MM.1S (cell line): ENCODE measurements around the gene SRSF5.

Source experiments
- DNase-seq: peaks from one replicate; pipeline ENCODE4 v3.0.0-alpha.2; 2015
- H2AFZ ChIP-seq: fragments of 300-600 bp; sonication (generic); 2 replicates; pipeline ENCODE4 v1.6.0; 2016; ENCODE audit warnings: antibody characterized with exemption, low read length
- H3F3A ChIP-seq: fragments of 300-600 bp; sonication (generic); 2 replicates; pipeline ENCODE4 v1.6.1; 2016; ENCODE audit warnings: mild to moderate bottlenecking, antibody characterized with exemption, low read length, moderate library complexity, mixed read lengths; ENCODE audit not compliant: insufficient read depth
- H3K27ac ChIP-seq: fragments of 300-600 bp; sonication (generic); 2 replicates; pipeline ENCODE4 v1.5.1; 2016; ENCODE audit warnings: mild to moderate bottlenecking, low read length
- H3K27me3 ChIP-seq: fragments of 300-600 bp; sonication (generic); replicated peaks from 2 replicates; pipeline ENCODE4 v1.6.0; 2016; ENCODE audit warnings: low read length; ENCODE audit not compliant: insufficient read depth
- H3K36me3 ChIP-seq: fragments of 300-600 bp; sonication (generic); replicated peaks from 2 replicates; pipeline ENCODE4 v1.6.1; 2016; ENCODE audit warnings: mild to moderate bottlenecking, low read length, mixed read lengths; ENCODE audit not compliant: insufficient read depth
- H3K4me1 ChIP-seq: fragments of 300-600 bp; sonication (generic); 2 replicates; pipeline ENCODE4 v1.6.1; 2016; ENCODE audit warnings: low read length, mixed read lengths
- H3K4me2 ChIP-seq: fragments of 300-600 bp; sonication (generic); 2 replicates; pipeline ENCODE4 v1.6.0; 2016; ENCODE audit warnings: low read depth, low read length
- H3K4me3 ChIP-seq: fragments of 300-600 bp; sonication (generic); 2 replicates; pipeline ENCODE4 v1.5.1; 2016; ENCODE audit warnings: low read length, mixed read lengths
- H3K79me2 ChIP-seq: fragments of 300-600 bp; sonication (generic); 2 replicates; pipeline ENCODE4 v1.6.1; 2016; ENCODE audit warnings: mixed run types, low read length, mixed read lengths
- H3K9ac ChIP-seq: fragments of 300-600 bp; sonication (generic); 2 replicates; pipeline ENCODE4 v1.6.1; 2016; ENCODE audit warnings: low read length, mixed read lengths
- H3K9me2 ChIP-seq: fragments of 300-600 bp; sonication (generic); replicated peaks from 2 replicates; pipeline ENCODE4 v1.6.1; 2016; ENCODE audit warnings: mild to moderate bottlenecking, low read length, mixed read lengths; ENCODE audit not compliant: insufficient read depth
- H3K9me3 ChIP-seq: fragments of 300-600 bp; sonication (generic); replicated peaks from 2 replicates; pipeline ENCODE4 v1.6.1; 2016; ENCODE audit warnings: mild to moderate bottlenecking, low read length, mixed read lengths; ENCODE audit not compliant: insufficient read depth
- H4K20me1 ChIP-seq: fragments of 300-600 bp; sonication (generic); 2 replicates; pipeline ENCODE4 v1.6.1; 2016; ENCODE audit warnings: mild to moderate bottlenecking, low read length, moderate library complexity, mixed read lengths; ENCODE audit not compliant: insufficient read depth
- CTCF ChIP-seq: fragments of 300-600 bp; sonication (generic); IDR thresholded peaks from 2 replicates; pipeline ENCODE4 v1.5.1; 2016; ENCODE audit warnings: antibody characterized with exemption, low read length, mixed read lengths
- EZH2 ChIP-seq: fragments of 300-600 bp; sonication (generic); optimal IDR thresholded peaks from 2 replicates; pipeline ENCODE3; 2017; ENCODE audit warnings: low read depth, mild to moderate bottlenecking, antibody characterized with exemption, low read length, mixed read lengths
- EZH2phosphoT487 ChIP-seq: fragments of 300-600 bp; sonication (generic); IDR thresholded peaks from 2 replicates; pipeline ENCODE4 v1.6.1; 2018; ENCODE audit warnings: antibody characterized with exemption, low read length

SRSF5 gene

GRCh38 chr14:69772082-69773017 lies 5.4 kb downstream of the SRSF5 start:
- no peak overlapping the region for H3K4me3 ChIP-seq
- H2AFZ ChIP-seq, result no peak overlapping the region
- peaks cover 3% of the 10 kb centered on the region; the same call in 1 of the 2 replicates for H4K20me1 ChIP-seq
- no peak overlapping the region for H3K4me2 ChIP-seq
- H3K27me3 ChIP-seq, result no peaks in the 10 kb centered on the region
- H3F3A ChIP-seq, result 0 out of 2 replicates have a peak, but pooled peaks cover 5% of the 10 kb centered on the region
- 0 out of 2 replicates have a peak, but pooled peaks cover 4% of the 10 kb centered on the region for H3K4me1 ChIP-seq
- no peaks in the 10 kb centered on the region for H3K9me2 ChIP-seq
- peaks cover 39% of the 10 kb centered on the region for H3K79me2 ChIP-seq
- no peak for DNase-seq
- TF ChIP-seq EZH2 (no peak), CTCF (no peak)
- H3K36me3 ChIP-seq, result peaks cover 30% of the 10 kb centered on the region
- no peak overlapping the region for H3K27ac ChIP-seq
- H3K9me3 ChIP-seq, result no peaks in the 10 kb centered on the region
- H3K9ac ChIP-seq, result no peak overlapping the region

- Histone ChIP-seq H3K4me1 (0 out of 2 replicates have a peak, but pooled peaks cover 3% of the 10 kb centered on the region), H4K20me1 (no peaks in the 10 kb centered on the region; the same call in 1 of the 2 replicates), H3K4me3 (no peak overlapping the region), H3K9me2 (no peaks in the 10 kb centered on the region), H3K9ac (no peak overlapping the region), H3K27ac (no peak overlapping the region), H3K27me3 (no peaks in the 10 kb centered on the region), H3K36me3 (peaks cover 25% of the 10 kb centered on the region), H3K79me2 (peaks cover 25% of the 10 kb centered on the region), H3K9me3 (no peaks in the 10 kb centered on the region), H3K4me2 (no peak overlapping the region), H3F3A (0 out of 2 replicates have a peak, but pooled peaks cover 2% of the 10 kb centered on the region), H2AFZ (no peak overlapping the region)
- no peak for DNase-seq
- TF ChIP-seq CTCF (no peak), EZH2phosphoT487 (no peak), EZH2 (no peak)
Observed at GRCh38 chr14:69773571-69774276, 6.8 kb downstream of the SRSF5 start.

GRCh38 chr14:69775012-69775411 lies 8.1 kb downstream of the SRSF5 start:
- Histone ChIP-seq H3K9ac (no peak overlapping the region), H3K27me3 (no peaks in the 10 kb centered on the region), H3K9me2 (no peaks in the 10 kb centered on the region), H3K9me3 (no peaks in the 10 kb centered on the region), H3K27ac (no peak overlapping the region), H3K4me3 (no peak overlapping the region), H3K4me2 (no peak overlapping the region), H3K4me1 (no peaks in the 10 kb centered on the region), H3K79me2 (peaks cover 13% of the 10 kb centered on the region), H3F3A (0 out of 2 replicates have a peak, but pooled peaks cover 2% of the 10 kb centered on the region), H3K36me3 (0 out of 2 replicates have a peak, but pooled peaks cover 12% of the 10 kb centered on the region), H2AFZ (no peak overlapping the region), H4K20me1 (no peaks in the 10 kb centered on the region; the same call in 1 of the 2 replicates)
- DNase-seq, result no peak
- TF ChIP-seq EZH2phosphoT487 (no peak), CTCF (no peak), EZH2 (no peak)
